Suprapubic skin (tissue), 3 donors: ENCODE measurements around the gene BLOC1S1.

Source experiments
- POLR2A ChIP-seq, 2 donors: fragments of 450-650 bp; IDR thresholded peaks; one replicate each; pipeline ENCODE4 v1.6.1; 2017; ENCODE audit warnings: antibody characterized with exemption in 2 of 2, mild to moderate bottlenecking in 2 of 2, moderate library complexity in 2 of 2
- TF ChIP-seq, protein P1 (sequence below), 2 donors: fragments of 200-600 bp in 1 of 2; fragments of 450-650 bp in 1 of 2; sonication (generic) in 1 of 2; IDR thresholded peaks; one replicate each; pipeline ENCODE4 v1.5.1; 2016 to 2019; ENCODE audit warnings: antibody characterized with exemption in 2 of 2, mild to moderate bottlenecking in 1 of 2, moderate library complexity in 1 of 2

DNA sequence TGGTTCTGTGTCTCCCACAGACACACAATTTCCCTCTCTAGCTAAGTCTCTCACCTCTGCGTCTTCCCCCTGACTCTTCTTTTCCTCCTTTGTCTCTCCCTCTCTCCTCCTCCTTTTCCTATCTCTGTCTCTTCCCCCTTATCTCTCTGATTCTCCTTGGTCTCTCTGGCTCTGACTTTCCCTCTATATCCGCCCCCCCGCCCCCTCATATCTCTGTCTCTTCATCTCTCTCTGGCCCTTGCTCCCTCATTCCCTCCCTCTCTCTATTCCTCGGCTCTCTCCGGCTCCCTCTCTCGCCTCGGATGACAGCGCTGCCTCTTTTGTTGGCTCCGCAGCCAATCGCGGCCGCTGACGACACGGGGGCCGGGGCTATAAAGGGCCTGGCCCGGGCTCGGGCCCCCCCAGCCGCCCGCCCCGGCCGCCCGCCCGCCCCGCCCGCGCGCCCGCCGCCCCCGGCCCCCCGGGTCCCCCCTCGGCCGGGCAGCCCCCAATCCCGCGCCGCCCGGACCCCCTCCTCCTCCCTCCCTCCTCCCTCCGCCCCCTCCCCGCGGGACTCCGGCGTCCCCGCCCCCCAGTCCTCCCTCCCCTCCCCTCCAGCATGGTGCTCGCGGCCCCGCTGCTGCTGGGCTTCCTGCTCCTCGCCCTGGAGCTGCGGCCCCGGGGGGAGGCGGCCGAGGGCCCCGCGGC, 27.0 kb downstream of the BLOC1S1 start, which contains the start of gene GDF11:
- TF ChIP-seq, protein P1, sequence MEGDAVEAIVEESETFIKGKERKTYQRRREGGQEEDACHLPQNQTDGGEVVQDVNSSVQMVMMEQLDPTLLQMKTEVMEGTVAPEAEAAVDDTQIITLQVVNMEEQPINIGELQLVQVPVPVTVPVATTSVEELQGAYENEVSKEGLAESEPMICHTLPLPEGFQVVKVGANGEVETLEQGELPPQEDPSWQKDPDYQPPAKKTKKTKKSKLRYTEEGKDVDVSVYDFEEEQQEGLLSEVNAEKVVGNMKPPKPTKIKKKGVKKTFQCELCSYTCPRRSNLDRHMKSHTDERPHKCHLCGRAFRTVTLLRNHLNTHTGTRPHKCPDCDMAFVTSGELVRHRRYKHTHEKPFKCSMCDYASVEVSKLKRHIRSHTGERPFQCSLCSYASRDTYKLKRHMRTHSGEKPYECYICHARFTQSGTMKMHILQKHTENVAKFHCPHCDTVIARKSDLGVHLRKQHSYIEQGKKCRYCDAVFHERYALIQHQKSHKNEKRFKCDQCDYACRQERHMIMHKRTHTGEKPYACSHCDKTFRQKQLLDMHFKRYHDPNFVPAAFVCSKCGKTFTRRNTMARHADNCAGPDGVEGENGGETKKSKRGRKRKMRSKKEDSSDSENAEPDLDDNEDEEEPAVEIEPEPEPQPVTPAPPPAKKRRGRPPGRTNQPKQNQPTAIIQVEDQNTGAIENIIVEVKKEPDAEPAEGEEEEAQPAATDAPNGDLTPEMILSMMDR (IDR thresholded peaks at IDR 0.05), result no peak
- TF ChIP-seq POLR2A (IDR thresholded peaks at IDR 0.05), result no peak
